ENCODE data around the gene GASK1A.

Gene GASK1A

GRCh38 chr3:43015572-43015971 is 36.5 kb downstream of the GASK1A start:
- DNase-seq: no peak

GRCh38 chr3:43015991-43016865 is 37.1 kb downstream of the GASK1A start:
- DNase-seq: no peak

DNA sequence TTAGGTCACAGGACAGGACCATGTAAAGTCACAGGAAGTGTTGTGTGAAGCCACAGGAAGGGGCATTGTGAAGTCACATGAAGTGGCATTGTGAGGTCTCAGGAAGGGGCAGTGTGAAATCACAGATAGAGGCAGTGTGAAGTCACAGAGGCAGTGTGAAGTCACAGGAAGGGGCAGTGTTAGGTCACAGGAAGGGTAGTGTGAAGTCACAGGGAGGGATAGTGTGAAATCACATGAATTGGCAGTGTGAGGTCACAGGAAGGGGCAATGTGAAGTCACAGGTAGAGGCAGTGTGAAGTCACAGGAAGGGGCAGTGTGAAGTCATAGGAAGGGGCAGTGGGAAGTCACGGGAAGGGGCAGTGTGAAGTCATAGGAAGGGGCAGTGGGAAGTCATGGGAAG is 37.9 kb downstream of the GASK1A start:
- DNase-seq: no peak

DNA sequence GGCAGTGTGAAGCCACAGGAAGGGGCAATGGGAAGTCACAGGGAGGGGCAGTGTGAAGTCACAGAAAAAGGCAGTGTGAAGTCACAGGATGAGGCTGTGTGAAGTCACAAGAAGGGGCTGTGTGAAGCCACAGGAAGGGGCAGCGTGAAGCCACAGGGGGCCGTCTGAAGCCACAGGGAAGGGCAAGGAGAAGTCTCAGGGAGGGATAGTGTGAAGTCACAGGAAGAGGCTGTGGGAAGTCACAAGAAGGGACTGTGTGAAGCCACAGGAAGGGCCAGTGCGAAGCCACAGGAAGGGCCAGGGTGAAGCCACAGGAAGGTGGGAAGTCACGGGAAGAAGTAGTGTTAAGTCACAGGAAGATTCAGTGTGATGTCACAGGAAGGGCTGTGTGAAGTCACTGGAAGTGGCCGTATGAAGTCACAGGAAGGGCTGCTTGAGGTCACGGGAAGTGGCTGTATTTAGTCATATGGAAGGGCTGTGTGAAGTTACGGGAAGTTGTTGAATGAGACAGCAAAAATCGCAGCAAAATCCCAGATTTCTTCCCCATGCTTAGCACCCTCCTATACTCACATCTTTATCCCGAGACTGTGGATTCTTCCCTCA is 38.6 kb downstream of the GASK1A start:
- no peak for DNase-seq

DNA sequence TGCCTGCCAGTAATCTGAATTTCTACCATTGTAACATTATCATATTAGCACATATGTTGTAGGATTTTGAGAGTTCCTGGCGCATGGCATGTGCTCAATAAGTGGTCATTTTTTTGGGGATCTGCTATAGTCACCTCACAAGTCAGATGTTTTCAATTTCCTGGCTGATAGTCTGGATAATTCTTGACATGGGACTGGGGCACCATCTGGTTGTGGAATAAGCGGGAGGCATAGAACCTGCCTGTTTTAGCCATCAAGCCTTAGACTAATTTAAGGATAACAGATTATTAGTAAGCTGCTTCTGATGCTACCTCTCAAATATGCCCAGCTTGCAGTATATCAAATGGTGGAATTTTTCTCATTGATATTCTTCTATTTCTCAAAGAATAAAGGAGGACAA is 39.1 kb downstream of the GASK1A start:
- DNase-seq: no peak

GRCh38 chr3:43019006-43019809 is 40.1 kb downstream of the GASK1A start:
- DNase-seq: no peak

GRCh38 chr3:43019826-43020225 is 40.7 kb downstream of the GASK1A start:
- DNase-seq: no peak

GRCh38 chr3:43021186-43021585 is 42.1 kb downstream of the GASK1A start:
- no peak for DNase-seq

DNA sequence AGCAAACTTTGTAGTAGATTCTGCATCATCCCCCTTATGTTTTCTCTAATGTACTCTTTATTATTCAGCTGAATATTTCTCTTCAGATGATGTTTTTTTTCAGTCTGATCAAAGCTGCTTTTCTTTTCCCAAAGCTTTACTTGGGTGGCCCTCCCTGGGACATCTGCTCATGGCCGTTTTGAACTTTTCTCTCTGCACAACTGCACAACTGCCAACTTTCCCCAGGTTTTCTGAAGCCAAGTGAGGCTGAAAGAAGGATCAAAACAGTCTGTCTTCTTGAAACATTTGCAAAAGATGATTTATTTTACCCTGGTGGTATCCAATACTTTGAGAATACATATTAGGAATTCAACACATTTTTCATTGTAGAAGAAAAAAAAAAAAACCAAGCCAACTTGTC is 43.0 kb downstream of the GASK1A start:
- no peak for DNase-seq

DNA sequence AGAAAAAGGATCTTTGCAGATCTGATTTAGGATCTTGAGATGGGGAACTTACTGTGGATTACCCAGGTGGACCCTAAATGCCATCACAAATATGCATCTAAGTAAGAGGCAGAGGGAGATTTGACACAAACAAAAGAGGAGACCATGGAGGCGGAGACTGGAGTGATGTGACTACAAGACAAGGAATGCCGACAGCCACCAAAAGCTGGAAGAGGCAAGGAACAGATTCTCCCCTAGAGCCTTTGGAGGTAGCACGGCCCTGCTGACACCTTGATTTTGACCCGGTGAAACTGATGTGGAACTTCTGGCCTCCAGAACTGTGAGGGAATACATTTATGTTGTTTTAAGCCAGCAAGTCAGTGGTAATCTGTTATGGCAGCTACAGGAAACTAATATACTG is 44.0 kb downstream of the GASK1A start:
- no peak for DNase-seq

DNA sequence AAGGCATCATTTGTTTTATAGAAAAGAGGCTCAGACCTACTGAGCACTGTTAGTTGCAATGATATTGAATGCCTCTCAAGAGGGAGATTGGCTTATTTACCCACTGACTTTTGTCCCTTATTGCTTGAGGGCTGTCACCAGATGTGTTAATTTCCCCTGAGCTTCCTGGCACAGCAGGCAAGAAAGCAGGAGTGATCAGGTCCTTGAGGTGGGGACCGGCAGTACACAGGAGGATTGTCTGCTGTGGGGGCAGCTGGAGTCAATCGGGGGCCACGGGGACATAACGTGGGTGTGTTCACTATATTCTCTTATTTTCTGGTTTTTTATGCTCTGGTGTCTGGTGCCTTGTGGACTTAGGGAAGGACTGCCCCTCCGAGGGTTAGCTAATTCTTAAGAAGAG is 44.6 kb downstream of the GASK1A start:
- DNase-seq: no peak

DNA sequence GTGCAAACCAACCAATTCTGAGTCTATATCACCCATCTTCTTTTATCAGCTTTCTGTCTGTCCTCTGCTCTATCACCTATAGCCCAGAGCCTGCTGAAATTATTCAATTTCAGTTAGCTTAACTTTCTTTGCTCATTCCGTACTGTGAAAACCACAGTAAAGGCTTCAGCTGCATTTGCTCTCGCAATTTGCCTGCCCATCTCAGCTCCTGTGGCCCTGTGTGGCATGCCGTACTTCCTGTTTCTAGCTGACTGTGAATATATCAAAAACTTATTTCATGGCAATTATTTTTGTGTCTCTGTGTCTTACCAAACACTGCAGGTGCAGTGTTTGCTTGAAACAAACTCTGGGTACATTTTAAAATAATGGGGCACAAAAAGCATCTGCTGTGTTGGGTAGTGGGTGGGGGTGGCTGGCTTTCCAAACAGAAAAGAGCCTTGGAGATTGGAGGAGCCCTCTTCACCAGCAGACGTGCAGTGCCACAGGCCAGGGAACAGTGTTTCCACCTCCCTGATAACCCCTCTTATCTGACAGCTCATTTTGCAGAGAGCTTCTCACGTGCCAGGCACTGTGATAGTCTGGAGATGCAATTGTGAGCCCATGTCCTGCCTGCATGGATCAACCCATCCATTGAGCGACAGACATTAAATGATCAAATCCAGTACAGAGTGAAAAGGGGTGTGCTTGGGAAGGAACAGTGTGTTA is 45.2 kb downstream of the GASK1A start:
- DNase-seq: no peak

- no peak for DNase-seq
Measured at GRCh38 chr3:43025423-43025822, 46.3 kb downstream of the GASK1A start.

GRCh38 chr3:43028001-43028400 is 48.9 kb downstream of the GASK1A start:
- DNase-seq: no peak

DNA sequence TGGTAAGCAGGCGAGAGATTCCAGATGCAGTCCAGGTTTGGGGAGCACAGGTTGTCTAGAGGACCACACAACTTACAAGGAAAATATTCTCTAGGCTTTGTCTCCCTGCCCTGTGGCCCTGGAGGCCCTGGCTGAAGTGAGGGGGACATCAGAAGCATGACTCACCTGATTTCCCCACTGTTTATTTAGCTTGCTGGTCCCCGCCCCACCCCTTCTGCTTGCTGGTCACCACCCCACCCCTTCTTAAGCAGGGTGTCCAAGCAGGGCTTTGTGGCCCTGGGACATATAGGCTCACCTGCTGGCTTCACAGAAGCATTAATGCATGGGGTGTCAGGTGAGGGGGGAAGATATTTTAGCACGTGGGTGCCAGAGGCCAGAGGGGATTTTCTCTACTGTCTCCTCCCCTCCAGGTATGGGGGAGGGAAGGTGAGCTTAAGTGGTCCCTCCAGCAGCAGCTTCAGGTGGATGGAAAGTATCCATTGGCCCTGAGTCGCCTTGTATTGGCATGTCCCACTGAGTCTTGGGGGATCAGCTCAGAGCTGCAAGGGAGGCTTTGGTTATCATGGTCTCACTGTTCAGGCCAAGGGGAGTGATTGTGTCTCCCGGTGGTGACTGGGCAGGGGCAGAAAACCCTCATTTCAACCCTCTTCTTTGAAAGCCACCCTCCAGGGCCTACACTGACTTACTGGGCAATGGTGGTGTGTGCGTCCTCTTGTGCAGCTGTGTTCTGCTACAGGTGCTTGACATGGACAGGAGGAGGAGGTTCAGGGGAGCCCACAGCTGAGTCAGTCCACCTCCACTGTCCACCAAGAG is 49.8 kb downstream of the GASK1A start:
- no peak for DNase-seq

DNA sequence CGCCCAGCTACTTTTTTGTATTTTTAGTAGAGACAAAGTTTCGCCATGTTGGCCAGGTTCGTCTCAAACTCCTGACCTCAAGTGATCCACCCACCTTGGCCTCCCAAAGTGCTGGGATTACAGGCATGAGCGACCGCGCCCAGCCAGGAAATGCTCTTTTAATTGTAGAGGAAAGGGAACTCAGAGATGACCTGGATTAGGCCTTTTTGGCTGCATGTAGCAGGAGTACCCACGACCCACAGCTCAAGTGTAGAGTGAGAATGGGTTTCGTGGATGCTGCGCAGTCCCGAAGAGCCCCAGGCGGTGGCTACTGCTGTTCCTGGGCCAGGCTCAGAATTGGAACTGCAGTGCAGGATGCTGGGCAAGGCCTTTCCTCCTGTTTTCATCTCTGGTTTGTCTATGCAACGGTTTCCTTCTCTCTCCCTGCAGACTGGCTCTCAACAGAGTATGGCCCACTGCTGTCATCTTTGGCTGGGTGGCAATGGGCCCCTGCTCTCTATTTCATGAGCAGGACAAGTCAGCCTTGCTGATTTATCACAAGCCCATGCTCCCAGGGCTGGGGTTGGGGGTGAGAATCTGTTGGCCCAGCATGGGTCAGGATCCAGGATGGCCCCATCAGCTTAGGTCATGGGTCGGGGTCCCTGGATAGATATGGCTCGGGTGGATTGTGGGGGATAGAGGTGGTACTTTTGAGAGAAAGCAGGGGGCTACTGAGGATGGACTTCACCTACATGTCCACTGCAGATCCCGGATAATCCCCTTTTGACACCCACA is 51.2 kb downstream of the GASK1A start:
- no peak for DNase-seq

DNA sequence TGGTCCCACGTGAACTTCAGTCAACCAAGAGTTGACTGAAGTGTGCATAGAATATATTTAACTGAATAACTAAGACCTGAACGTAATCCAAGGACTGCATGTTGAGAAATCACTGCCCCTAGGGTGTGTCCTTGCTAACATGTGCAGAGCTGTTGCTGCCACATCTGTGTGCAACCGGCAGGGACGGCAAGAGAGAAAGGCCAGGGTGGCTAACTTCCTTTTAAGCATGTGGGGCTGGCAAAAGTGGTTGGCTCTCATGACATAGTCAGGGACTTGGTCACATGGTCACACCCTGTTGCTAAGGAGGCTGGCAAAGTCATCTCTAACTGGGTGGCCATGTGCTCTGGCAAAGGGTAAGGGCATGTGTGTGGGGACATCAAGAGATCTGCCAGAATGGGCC is 52.4 kb downstream of the GASK1A start:
- no peak for DNase-seq

DNA sequence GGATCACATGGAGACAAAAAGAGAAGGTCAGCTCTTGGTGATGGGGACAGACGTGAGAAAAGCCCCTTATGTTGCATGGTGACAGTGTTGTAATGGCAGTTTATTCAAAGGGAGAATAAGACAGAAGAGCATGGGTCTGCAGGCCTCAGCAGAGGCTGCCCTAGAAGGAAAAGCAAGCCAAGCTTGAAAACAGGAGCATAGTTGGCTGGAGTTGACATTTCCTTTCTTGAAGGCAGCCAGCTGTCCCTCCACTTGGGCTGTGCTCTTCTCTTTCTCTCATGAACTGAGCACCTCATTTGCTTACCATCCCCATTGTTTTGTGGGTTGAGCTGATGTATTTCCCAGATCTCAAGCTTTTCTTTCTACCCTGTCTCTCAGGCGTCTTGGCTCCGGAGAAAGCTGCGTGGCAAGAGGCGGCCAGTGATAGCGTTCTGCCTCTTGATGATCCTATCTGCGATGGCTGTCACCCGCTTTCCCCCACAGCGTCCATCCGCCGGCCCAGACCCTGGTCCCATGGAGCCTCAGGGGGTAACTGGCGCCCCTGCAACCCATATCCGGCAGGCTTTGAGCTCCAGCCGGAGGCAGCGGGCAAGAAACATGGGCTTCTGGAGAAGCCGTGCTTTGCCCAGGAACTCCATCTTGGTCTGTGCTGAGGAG is 52.9 kb downstream of the GASK1A start:
- DNase-seq: no peak

DNA sequence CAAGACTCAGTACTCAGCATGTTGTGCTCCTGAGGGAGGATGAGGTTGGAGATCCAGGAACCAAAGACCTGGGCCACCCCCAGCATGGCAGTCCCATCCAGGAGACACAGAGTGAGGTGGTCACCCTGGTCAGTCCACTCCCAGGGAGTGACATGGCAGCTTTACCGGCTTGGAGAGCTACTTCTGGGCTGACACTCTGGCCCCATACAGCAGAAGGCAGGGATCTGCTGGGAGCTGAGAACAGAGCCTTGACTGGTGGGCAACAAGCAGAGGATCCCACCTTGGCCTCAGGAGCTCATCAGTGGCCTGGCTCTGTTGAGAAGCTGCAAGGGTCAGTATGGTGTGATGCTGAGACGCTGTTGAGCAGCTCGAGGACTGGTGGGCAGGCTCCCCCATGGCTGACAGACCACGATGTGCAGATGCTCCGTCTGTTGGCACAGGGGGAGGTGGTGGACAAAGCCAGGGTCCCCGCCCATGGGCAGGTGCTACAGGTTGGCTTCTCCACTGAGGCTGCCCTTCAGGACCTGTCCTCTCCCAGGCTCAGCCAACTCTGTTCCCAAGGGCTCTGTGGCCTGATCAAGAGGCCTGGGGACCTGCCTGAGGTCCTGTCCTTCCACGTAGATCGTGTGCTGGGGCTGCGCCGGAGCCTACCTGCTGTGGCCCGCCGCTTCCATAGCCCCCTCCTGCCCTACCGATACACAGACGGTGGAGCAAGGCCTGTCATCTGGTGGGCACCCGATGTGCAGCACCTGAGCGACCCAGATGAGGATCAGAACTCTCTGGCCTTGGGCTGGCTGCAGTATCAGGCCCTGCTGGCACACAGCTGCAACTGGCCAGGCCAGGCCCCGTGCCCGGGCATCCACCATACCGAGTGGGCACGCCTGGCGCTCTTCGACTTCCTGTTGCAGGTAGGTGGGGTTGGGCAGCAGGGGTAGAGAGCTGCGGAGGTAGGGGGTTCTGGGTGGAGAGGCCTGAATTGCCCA is 53.8 kb downstream of the GASK1A start:
- no peak for DNase-seq

- DNase-seq: no peak
Measured at GRCh38 chr3:43034200-43034599, 55.1 kb downstream of the GASK1A start.
